Ishikawa (cell line): ENCODE data around the gene CWC27.

Experiments used
- CEBPB ChIP-seq: IDR thresholded peaks from 2 replicates; pipeline ENCODE4 v1.6.1; 2012
- CREB1 ChIP-seq: IDR thresholded peaks from 2 replicates; pipeline ENCODE4 v1.6.1; 2012; ENCODE audit warnings: low read depth
- EGR1 ChIP-seq: IDR thresholded peaks from 2 replicates; pipeline ENCODE4 v1.6.1; 2012
- EP300 ChIP-seq: IDR thresholded peaks from 2 replicates; pipeline ENCODE4 v1.6.1; 2012; ENCODE audit warnings: borderline replicate concordance
- FOXM1 ChIP-seq: IDR thresholded peaks from 2 replicates; pipeline ENCODE4 v1.6.1; 2012; ENCODE audit warnings: low read depth, borderline replicate concordance
- NFIC ChIP-seq: IDR thresholded peaks from 2 replicates; pipeline ENCODE4 v1.6.1; 2012
- RAD21 ChIP-seq: IDR thresholded peaks from 2 replicates; pipeline ENCODE4 v1.6.1; 2012; ENCODE audit warnings: low read depth
- TAF1 ChIP-seq: IDR thresholded peaks from 2 replicates; pipeline ENCODE4 v1.6.1; 2012; ENCODE audit warnings: low read depth, mild to moderate bottlenecking
- TCF12 ChIP-seq: IDR thresholded peaks from 2 replicates; pipeline ENCODE4 v1.6.1; 2012; ENCODE audit warnings: low read depth
- TEAD4 ChIP-seq: IDR thresholded peaks from 2 replicates; pipeline ENCODE4 v1.6.1; 2012
- YY1 ChIP-seq: IDR thresholded peaks from 2 replicates; pipeline ENCODE4 v1.6.1; 2012; ENCODE audit warnings: low read depth
- ZBTB7A ChIP-seq: IDR thresholded peaks from 2 replicates; pipeline ENCODE4 v1.6.1; 2012; ENCODE audit warnings: low read depth
- TF ChIP-seq, protein P1 (sequence below): IDR thresholded peaks from 2 replicates; pipeline ENCODE4 v1.6.1; 2012
- TF ChIP-seq, protein P2 (sequence below): IDR thresholded peaks from 2 replicates; pipeline ENCODE4 v1.6.1; 2012
- TF ChIP-seq, protein P3 (sequence below): IDR thresholded peaks from 2 replicates; pipeline ENCODE4 v1.6.1; 2012; ENCODE audit warnings: low read depth, mild to moderate bottlenecking

Gene CWC27

DNA sequence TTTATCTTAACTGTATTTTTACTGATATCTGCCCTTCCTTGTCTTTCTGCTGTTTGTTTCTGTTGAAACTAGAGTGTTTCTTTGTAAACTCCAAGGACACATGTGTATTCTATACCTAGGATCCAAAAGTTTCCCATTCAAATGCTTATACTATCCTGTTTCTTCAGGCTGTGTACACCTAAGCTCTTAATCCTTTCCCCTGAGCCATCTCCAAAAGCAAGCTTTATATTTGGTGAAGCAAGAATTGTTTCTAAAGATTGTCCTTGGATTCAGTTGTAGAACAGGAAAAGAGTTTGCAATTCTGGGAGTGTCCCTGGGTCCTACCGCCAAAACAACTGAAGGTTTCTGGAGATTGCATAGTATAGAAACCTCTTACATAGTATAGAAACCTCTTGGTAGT, 65.9 kb downstream of the CWC27 start:
- no peak for TF ChIP-seq EP300
- TF ChIP-seq NFIC, result no peak
- TF ChIP-seq, protein P1, sequence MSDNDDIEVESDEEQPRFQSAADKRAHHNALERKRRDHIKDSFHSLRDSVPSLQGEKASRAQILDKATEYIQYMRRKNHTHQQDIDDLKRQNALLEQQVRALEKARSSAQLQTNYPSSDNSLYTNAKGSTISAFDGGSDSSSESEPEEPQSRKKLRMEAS, result no peak
- no peak for TF ChIP-seq FOXM1
- no peak for TF ChIP-seq RAD21
- no peak for TF ChIP-seq YY1
- TF ChIP-seq, protein P2, sequence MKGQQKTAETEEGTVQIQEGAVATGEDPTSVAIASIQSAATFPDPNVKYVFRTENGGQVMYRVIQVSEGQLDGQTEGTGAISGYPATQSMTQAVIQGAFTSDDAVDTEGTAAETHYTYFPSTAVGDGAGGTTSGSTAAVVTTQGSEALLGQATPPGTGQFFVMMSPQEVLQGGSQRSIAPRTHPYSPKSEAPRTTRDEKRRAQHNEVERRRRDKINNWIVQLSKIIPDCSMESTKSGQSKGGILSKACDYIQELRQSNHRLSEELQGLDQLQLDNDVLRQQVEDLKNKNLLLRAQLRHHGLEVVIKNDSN, result no peak
- no peak for TF ChIP-seq TCF12
- TF ChIP-seq TAF1, result no peak
- no peak for TF ChIP-seq EGR1
- TF ChIP-seq CEBPB, result no peak
- TF ChIP-seq TEAD4, result no peak
- TF ChIP-seq ZBTB7A, result no peak
- TF ChIP-seq, protein P3, sequence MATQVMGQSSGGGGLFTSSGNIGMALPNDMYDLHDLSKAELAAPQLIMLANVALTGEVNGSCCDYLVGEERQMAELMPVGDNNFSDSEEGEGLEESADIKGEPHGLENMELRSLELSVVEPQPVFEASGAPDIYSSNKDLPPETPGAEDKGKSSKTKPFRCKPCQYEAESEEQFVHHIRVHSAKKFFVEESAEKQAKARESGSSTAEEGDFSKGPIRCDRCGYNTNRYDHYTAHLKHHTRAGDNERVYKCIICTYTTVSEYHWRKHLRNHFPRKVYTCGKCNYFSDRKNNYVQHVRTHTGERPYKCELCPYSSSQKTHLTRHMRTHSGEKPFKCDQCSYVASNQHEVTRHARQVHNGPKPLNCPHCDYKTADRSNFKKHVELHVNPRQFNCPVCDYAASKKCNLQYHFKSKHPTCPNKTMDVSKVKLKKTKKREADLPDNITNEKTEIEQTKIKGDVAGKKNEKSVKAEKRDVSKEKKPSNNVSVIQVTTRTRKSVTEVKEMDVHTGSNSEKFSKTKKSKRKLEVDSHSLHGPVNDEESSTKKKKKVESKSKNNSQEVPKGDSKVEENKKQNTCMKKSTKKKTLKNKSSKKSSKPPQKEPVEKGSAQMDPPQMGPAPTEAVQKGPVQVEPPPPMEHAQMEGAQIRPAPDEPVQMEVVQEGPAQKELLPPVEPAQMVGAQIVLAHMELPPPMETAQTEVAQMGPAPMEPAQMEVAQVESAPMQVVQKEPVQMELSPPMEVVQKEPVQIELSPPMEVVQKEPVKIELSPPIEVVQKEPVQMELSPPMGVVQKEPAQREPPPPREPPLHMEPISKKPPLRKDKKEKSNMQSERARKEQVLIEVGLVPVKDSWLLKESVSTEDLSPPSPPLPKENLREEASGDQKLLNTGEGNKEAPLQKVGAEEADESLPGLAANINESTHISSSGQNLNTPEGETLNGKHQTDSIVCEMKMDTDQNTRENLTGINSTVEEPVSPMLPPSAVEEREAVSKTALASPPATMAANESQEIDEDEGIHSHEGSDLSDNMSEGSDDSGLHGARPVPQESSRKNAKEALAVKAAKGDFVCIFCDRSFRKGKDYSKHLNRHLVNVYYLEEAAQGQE, result no peak
- TF ChIP-seq CREB1, result no peak

DNA sequence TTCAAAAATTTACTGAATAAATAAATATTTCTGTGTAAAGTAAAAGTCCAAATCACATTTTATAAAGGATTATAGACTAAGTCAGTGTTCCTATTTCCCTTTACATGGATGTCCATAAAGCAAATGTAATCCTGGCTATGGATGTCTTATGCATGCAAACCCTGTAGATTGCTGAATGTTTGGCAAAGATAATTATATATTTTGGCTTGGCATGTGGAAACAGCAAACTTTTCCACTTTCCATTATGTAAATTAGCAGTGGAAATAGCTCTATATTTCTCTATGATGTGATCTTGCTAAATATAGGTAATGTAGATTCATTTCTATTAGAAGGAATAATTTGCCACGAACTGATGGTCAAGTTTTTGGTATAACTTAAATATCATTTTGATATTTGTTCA, 66.5 kb downstream of the CWC27 start:
- no peak for TF ChIP-seq CEBPB
- no peak for TF ChIP-seq TEAD4
- TF ChIP-seq RAD21, result no peak
- TF ChIP-seq EP300, result no peak
- TF ChIP-seq ZBTB7A, result no peak
- no peak for TF ChIP-seq TAF1
- no peak for TF ChIP-seq EGR1

GRCh38 chr5:64836190-64836755, 67.5 kb downstream of the CWC27 start:
- TF ChIP-seq EGR1 (no peak), TEAD4 (no peak), FOXM1 (no peak), RAD21 (no peak), EP300 (no peak), TAF1 (no peak), CREB1 (no peak), CEBPB (no peak), NFIC (no peak)
- TF ChIP-seq, protein P1, result no peak
- TF ChIP-seq, protein P2, result no peak
- TF ChIP-seq, protein P3, result no peak

DNA sequence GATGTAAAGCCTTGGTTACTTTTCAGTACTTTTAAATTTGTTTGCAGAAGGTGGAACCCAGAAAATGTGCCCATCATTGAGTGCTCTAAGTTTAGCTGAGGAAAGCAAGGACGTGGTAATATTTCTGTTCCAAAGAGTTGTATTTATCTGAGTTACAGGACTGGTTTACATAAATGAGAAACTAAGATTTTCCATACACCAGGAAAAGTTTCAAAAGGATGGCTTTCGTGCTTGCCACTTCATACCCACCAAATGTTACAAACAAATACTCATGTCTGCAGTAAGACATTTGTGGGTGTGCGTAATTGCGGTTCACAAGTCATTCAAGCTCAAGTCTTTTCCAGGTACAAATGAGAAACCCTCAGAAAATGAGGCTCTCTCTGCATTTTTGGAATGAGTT, 68.1 kb downstream of the CWC27 start:
- TF ChIP-seq ZBTB7A (no peak), CREB1 (no peak), TEAD4 (no peak), TCF12 (no peak), EGR1 (no peak), EP300 (no peak), FOXM1 (no peak), YY1 (no peak), CEBPB (no peak), NFIC (no peak), TAF1 (no peak), RAD21 (no peak)
- TF ChIP-seq, protein P1, result no peak
- TF ChIP-seq, protein P2, result no peak
- TF ChIP-seq, protein P3, result no peak
